ENCODE measurements around the gene EDN3. TPM values are rescaled to one million over a fixed set of nuclear protein-coding genes. Genes with fewer than 3 reads are reported as not detected.

EDN3 gene
- total and polyA plus RNA-seq, 2 experiments from 2014 or later, result 4.0 to 5.8 TPM

DNA sequence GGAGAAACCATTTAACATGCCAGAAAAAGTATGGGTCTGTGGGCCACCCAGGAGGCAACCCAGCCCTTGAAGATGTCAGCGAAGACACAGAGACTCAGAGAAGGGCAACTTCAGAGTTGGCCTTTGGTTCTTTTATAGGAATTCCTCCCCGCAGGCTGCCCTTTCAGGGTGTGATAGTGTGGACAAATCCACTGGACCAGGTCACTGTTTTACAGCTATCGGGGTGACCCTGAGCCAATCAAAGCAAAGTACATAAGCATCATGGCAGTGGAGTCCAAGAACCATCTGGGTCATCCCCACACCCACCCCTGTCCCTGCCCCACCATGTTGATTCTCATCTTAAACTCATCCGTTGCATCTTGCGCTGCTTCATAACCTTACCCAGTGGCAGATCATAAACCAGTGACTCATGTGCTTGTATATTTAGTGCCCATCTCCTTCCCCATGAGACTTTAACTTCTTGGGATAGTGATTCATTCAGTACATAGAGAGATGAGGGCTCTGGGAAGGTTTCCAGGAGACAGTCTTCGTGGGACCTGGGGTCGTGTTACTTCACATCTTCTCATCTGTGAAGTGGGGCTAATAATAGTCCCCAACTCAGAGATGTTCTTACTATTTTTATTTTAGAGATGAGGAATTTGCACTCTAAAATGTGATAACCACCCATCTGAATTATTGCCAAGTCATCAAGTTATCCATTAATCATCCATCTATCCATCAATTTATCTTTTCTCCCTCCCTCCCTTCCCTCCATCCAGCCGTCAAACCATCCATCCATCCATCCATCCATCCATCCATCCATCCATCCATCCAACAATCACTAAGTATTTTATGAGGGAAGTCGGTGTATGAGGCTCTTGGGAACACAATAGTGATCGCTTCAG, 51.0 kb downstream of the EDN3 start:
- no peaks in the 10 kb centered on the region for H3K27me3 ChIP-seq
- WGBS (ENCODE audit: low lambda C conversion rate, missing lambda C conversion rate), result 71% methylated on average over 10 of the region's 10 CpGs
- H3K36me3 ChIP-seq (replicated peaks; ENCODE audit: insufficient read depth, low read depth), result no peaks in the 10 kb centered on the region
- no peaks in the 10 kb centered on the region for H3K9me2 ChIP-seq (replicated peaks; ENCODE audit: insufficient read depth)
- no peaks in the 10 kb centered on the region for H3K9me3 ChIP-seq (ENCODE audit: low read depth)
- peak overlapping the region; percentile 61 for H3K27ac ChIP-seq
- peaks cover 11% of the 10 kb centered on the region for H3K4me1 ChIP-seq (ENCODE audit: insufficient read depth)
- no peak overlapping the region for H3K4me3 ChIP-seq
- H4K20me1 ChIP-seq (ENCODE audit: insufficient read depth, poor library complexity, severe bottlenecking), result no peaks in the 10 kb centered on the region
- H3K79me2 ChIP-seq, result no peaks in the 10 kb centered on the region
- TF ChIP-seq EZH2phosphoT487 (IDR thresholded peaks at IDR 0.05; ENCODE audit: low read depth, severe bottlenecking, unreplicated experiment), result no peak
- TF ChIP-seq, protein P1, sequence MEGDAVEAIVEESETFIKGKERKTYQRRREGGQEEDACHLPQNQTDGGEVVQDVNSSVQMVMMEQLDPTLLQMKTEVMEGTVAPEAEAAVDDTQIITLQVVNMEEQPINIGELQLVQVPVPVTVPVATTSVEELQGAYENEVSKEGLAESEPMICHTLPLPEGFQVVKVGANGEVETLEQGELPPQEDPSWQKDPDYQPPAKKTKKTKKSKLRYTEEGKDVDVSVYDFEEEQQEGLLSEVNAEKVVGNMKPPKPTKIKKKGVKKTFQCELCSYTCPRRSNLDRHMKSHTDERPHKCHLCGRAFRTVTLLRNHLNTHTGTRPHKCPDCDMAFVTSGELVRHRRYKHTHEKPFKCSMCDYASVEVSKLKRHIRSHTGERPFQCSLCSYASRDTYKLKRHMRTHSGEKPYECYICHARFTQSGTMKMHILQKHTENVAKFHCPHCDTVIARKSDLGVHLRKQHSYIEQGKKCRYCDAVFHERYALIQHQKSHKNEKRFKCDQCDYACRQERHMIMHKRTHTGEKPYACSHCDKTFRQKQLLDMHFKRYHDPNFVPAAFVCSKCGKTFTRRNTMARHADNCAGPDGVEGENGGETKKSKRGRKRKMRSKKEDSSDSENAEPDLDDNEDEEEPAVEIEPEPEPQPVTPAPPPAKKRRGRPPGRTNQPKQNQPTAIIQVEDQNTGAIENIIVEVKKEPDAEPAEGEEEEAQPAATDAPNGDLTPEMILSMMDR (IDR thresholded peaks at IDR 0.05; ENCODE audit: poor library complexity), result no peak
- TF ChIP-seq EZH2 (IDR thresholded peaks at IDR 0.05; ENCODE audit: borderline replicate concordance), result no peak
- no peak overlapping the region for H3K4me2 ChIP-seq
- peak; percentile 58 for DNase-seq (ENCODE audit: low spot score)
- H2AFZ ChIP-seq, result no peak overlapping the region

DNA sequence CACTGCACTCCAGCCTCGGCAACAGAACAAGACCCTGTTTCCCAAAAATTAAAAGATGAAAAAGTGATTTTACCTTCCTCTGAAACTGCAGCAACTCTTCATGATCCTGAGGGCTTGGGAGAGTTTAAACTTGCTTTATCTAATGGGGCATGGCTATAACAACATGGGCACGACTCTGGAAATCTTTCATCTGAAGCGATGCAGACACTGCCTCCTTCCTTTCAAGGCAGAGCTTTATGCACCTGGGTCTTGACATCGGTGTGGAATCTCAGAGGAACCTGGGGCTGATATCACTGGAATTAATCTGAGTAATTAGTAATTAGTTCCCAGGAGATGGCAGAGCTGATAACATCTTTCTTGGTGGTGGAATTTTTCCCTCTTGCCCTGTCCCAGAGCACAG, 52.1 kb downstream of the EDN3 start:
- TF ChIP-seq EZH2phosphoT487 (IDR thresholded peaks at IDR 0.05; ENCODE audit: low read depth, severe bottlenecking, unreplicated experiment), result no peak
- no peak for TF ChIP-seq EZH2 (IDR thresholded peaks at IDR 0.05; ENCODE audit: borderline replicate concordance)
- TF ChIP-seq, protein P1 (IDR thresholded peaks at IDR 0.05; ENCODE audit: poor library complexity), result no peak
- Histone ChIP-seq H3K27me3 (no peaks in the 10 kb centered on the region), H3K4me2 (no peak overlapping the region), H3K4me3 (no peak overlapping the region), H3K36me3 (replicated peaks; ENCODE audit: insufficient read depth, low read depth) (no peaks in the 10 kb centered on the region), H3K79me2 (no peaks in the 10 kb centered on the region), H3K27ac (no peak overlapping the region), H2AFZ (no peak overlapping the region), H3K9me2 (replicated peaks; ENCODE audit: insufficient read depth) (no peaks in the 10 kb centered on the region), H3K4me1 (ENCODE audit: insufficient read depth) (peaks cover 11% of the 10 kb centered on the region), H3K9me3 (ENCODE audit: low read depth) (no peaks in the 10 kb centered on the region), H4K20me1 (ENCODE audit: insufficient read depth, poor library complexity, severe bottlenecking) (no peaks in the 10 kb centered on the region)
- no peak for DNase-seq (ENCODE audit: low spot score)
- 75% methylated on average over 4 of the region's 4 CpGs for WGBS (ENCODE audit: low lambda C conversion rate, missing lambda C conversion rate)

DNA sequence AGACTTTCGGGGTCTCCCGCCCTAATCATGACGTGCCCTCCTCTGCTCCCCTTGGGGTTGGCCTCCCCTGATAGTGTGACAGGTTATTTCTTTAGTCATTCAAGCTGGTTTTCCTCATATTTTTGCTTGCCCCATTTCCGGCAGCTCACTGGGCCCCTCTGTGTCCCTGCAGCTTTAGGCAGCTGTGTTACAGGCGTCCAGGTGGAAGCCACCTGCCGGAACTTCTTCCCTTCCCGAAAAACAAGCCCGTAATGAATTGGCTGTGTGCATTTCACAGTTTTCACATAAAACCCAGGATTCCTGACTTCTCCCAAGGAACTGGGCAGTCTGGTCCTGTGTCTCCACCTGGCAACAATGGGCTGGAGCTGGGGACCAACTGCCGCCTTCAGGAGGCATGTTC, 52.6 kb downstream of the EDN3 start:
- WGBS (ENCODE audit: low lambda C conversion rate, missing lambda C conversion rate), result 92% methylated on average over 9 of the region's 9 CpGs

More for the DNA sequence above, 52.6 kb downstream of the EDN3 start:
- H3K79me2 ChIP-seq, result no peaks in the 10 kb centered on the region
- H3K27me3 ChIP-seq, result no peaks in the 10 kb centered on the region
- no peaks in the 10 kb centered on the region for H3K9me3 ChIP-seq (ENCODE audit: low read depth)
- TF ChIP-seq EZH2phosphoT487 (IDR thresholded peaks at IDR 0.05; ENCODE audit: low read depth, severe bottlenecking, unreplicated experiment) (no peak), EZH2 (IDR thresholded peaks at IDR 0.05; ENCODE audit: borderline replicate concordance) (no peak)
- TF ChIP-seq, protein P1 (IDR thresholded peaks at IDR 0.05; ENCODE audit: poor library complexity), result no peak
- no peak for DNase-seq (ENCODE audit: low spot score)
- H3K36me3 ChIP-seq (replicated peaks; ENCODE audit: insufficient read depth, low read depth), result no peaks in the 10 kb centered on the region
- H3K9me2 ChIP-seq (replicated peaks; ENCODE audit: insufficient read depth), result no peaks in the 10 kb centered on the region
- no peak overlapping the region for H3K4me2 ChIP-seq
- no peak overlapping the region for H3K4me3 ChIP-seq
- no peak overlapping the region for H3K27ac ChIP-seq
- H2AFZ ChIP-seq, result no peak overlapping the region
- no peaks in the 10 kb centered on the region for H4K20me1 ChIP-seq (ENCODE audit: insufficient read depth, poor library complexity, severe bottlenecking)
- peaks cover 11% of the 10 kb centered on the region for H3K4me1 ChIP-seq (ENCODE audit: insufficient read depth)
